ENCODE data around the gene MED26.

The MED26 gene

GRCh38 chr19:16613841-16614240, 14.2 kb downstream of the MED26 start:
- DNase-seq (ENCODE audit: low spot score): no peak

- no peak for DNase-seq (ENCODE audit: low spot score)
Observed at GRCh38 chr19:16612636-16613035, 15.4 kb downstream of the MED26 start.

GRCh38 chr19:16611121-16611520, 16.9 kb downstream of the MED26 start:
- no peak for DNase-seq (ENCODE audit: low spot score)

- DNase-seq (ENCODE audit: low spot score): no peak
Observed at GRCh38 chr19:16609511-16610200, 18.3 kb downstream of the MED26 start.

GRCh38 chr19:16608290-16608739, 19.7 kb downstream of the MED26 start:
- DNase-seq (ENCODE audit: low spot score): no peak

- no peak for DNase-seq (ENCODE audit: low spot score)
Observed at GRCh38 chr19:16607819-16608218, 20.2 kb downstream of the MED26 start.

- no peak for DNase-seq (ENCODE audit: low spot score)
Observed at GRCh38 chr19:16605553-16605994, 22.4 kb downstream of the MED26 start.

GRCh38 chr19:16605115-16605514, 22.9 kb downstream of the MED26 start:
- DNase-seq (ENCODE audit: low spot score): no peak

GRCh38 chr19:16604615-16605014, 23.4 kb downstream of the MED26 start:
- DNase-seq (ENCODE audit: low spot score): no peak

- DNase-seq (ENCODE audit: low spot score): no peak
Observed at GRCh38 chr19:16603090-16603489, 24.9 kb downstream of the MED26 start.

GRCh38 chr19:16601378-16602052, 26.5 kb downstream of the MED26 start:
- DNase-seq (ENCODE audit: low spot score): no peak

- no peak for DNase-seq (ENCODE audit: low spot score)
Observed at GRCh38 chr19:16600824-16601223, 27.2 kb downstream of the MED26 start.

GRCh38 chr19:16599655-16600346, 28.2 kb downstream of the MED26 start:
- no peak for DNase-seq (ENCODE audit: low spot score)

GRCh38 chr19:16598848-16599247, 29.2 kb downstream of the MED26 start:
- DNase-seq (ENCODE audit: low spot score): no peak

- no peak for DNase-seq (ENCODE audit: low spot score)
Observed at GRCh38 chr19:16596399-16596798, 31.6 kb downstream of the MED26 start.

- no peak for DNase-seq (ENCODE audit: low spot score)
Observed at GRCh38 chr19:16595097-16595496, 32.9 kb downstream of the MED26 start.

- no peak for DNase-seq (ENCODE audit: low spot score)
Observed at GRCh38 chr19:16594681-16595091, 33.3 kb downstream of the MED26 start.

GRCh38 chr19:16594131-16594586, 33.8 kb downstream of the MED26 start:
- DNase-seq (ENCODE audit: low spot score): no peak

GRCh38 chr19:16593181-16593580, 34.8 kb downstream of the MED26 start:
- DNase-seq (ENCODE audit: low spot score): no peak

- no peak for DNase-seq (ENCODE audit: low spot score)
Observed at GRCh38 chr19:16591803-16592556, 36.0 kb downstream of the MED26 start.

- DNase-seq (ENCODE audit: low spot score): no peak
Observed at GRCh38 chr19:16590876-16591802, 36.9 kb downstream of the MED26 start.
